Loucy (cell line): Measurements from ENCODE around the gene RNASET2.

Experiments
- H2AFZ ChIP-seq: fragments of 200-600 bp; sonication (generic); 2 replicates; pipeline ENCODE4 v1.6.0; 2016; ENCODE audit warnings: antibody characterized with exemption, mild to moderate bottlenecking, low read length, moderate library complexity
- H3F3A ChIP-seq: fragments of 200-600 bp; 2 replicates; pipeline ENCODE4 v1.6.0; 2016; ENCODE audit warnings: antibody characterized with exemption, low read depth, mild to moderate bottlenecking
- H3K27me3 ChIP-seq: fragments of 200-600 bp; sonication (generic); 2 replicates; pipeline ENCODE4 v1.6.1; 2014; ENCODE audit warnings: low read length, mild to moderate bottlenecking; ENCODE audit not compliant: insufficient read depth, poor library complexity, severe bottlenecking
- H3K36me3 ChIP-seq: fragments of 200-600 bp; sonication (generic); 2 replicates; pipeline ENCODE4 v1.6.1; 2016; ENCODE audit warnings: low read length; ENCODE audit not compliant: insufficient read depth
- H3K4me1 ChIP-seq: fragments of 200-600 bp; sonication (generic); 2 replicates; pipeline ENCODE4 v1.5.1; 2014; ENCODE audit warnings: low read length, mild to moderate bottlenecking; ENCODE audit not compliant: insufficient read depth, poor library complexity, severe bottlenecking
- H3K4me2 ChIP-seq: fragments of 200-600 bp; sonication (generic); 2 replicates; pipeline ENCODE4 v1.6.0; 2014; ENCODE audit warnings: antibody characterized with exemption, low read length, low read depth, mild to moderate bottlenecking; ENCODE audit not compliant: poor library complexity, severe bottlenecking
- H3K4me3 ChIP-seq: fragments of 200-600 bp; sonication (generic); 2 replicates; pipeline ENCODE4 v1.5.1; 2014; ENCODE audit warnings: low read length, mild to moderate bottlenecking, mixed read lengths; ENCODE audit not compliant: poor library complexity, severe bottlenecking
- H3K79me2 ChIP-seq: fragments of 200-600 bp; sonication (generic); 2 replicates; pipeline ENCODE4 v1.6.1; 2014; ENCODE audit warnings: low read length; ENCODE audit not compliant: insufficient read depth
- H3K9ac ChIP-seq: fragments of 200-600 bp; sonication (generic); 2 replicates; pipeline ENCODE4 v1.6.0; 2014; ENCODE audit warnings: mild to moderate bottlenecking, low read depth, low read length, moderate library complexity; ENCODE audit not compliant: poor library complexity, severe bottlenecking
- H3K9me2 ChIP-seq: fragments of 200-600 bp; sonication (generic); replicated peaks from 2 replicates; pipeline ENCODE4 v1.6.1; 2016; ENCODE audit warnings: low read depth, low read length, mixed read lengths
- H3K9me3 ChIP-seq: fragments of 200-600 bp; sonication (generic); 2 replicates; pipeline ENCODE4 v1.6.1; 2014; ENCODE audit warnings: mild to moderate bottlenecking, antibody characterized with exemption, low read length, low read depth; ENCODE audit not compliant: insufficient read depth
- H4K20me1 ChIP-seq: fragments of 200-600 bp; sonication (generic); 2 replicates; pipeline ENCODE4 v1.6.0; 2014; ENCODE audit warnings: antibody characterized with exemption, low read length, mild to moderate bottlenecking; ENCODE audit not compliant: insufficient read depth, poor library complexity, severe bottlenecking
- CTCF ChIP-seq: fragments of 200-600 bp; sonication (generic); conservative IDR thresholded peaks from 2 replicates; pipeline ENCODE4 v1.5.1; 2014; ENCODE audit warnings: mild to moderate bottlenecking, antibody characterized with exemption, low read length
- EZH2phosphoT487 ChIP-seq: fragments of 200-600 bp; IDR thresholded peaks from 2 replicates; pipeline ENCODE4 v1.6.1; 2018; ENCODE audit warnings: antibody characterized with exemption, mild to moderate bottlenecking, moderate library complexity, borderline replicate concordance

Gene RNASET2

DNA sequence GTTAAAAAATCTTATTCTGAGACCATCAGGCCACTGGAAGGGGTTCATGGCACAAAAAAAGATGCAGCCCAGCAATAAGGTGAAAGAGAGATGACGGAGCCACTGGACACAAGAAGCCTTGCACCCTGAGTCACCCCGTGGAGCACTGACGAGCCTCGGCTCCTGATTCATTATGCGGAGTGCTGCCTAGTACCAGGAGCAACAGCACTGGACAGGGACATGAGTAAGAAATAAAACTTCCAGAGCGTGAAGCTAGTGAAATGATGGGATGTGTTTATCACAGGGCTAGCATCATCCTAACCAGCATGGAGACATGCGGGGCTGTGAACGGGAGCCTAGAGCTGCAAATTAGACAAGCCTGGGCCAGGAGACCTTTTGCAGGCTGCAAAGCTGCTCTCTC is 53.3 kb downstream of the RNASET2 start:
- Histone ChIP-seq H3K36me3 (no peaks in the 10 kb centered on the region), H3K9me3 (no peaks in the 10 kb centered on the region)

GRCh38 chr6:166902211-166902755 is 54.1 kb downstream of the RNASET2 start:
- Histone ChIP-seq H3K9me3 (no peaks in the 10 kb centered on the region), H3K9ac (no peak overlapping the region), H3K4me3 (no peak overlapping the region), H3K79me2 (no peaks in the 10 kb centered on the region), H3F3A (no peaks in the 10 kb centered on the region), H4K20me1 (no peaks in the 10 kb centered on the region), H3K4me2 (no peak overlapping the region), H2AFZ (no peak overlapping the region), H3K27me3 (no peaks in the 10 kb centered on the region), H3K4me1 (no peaks in the 10 kb centered on the region), H3K36me3 (no peaks in the 10 kb centered on the region), H3K9me2 (no peaks in the 10 kb centered on the region)
- TF ChIP-seq CTCF (no peak), EZH2phosphoT487 (no peak)

More for the DNA sequence above, 53.3 kb downstream of the RNASET2 start:
- Histone ChIP-seq H3K9ac (no peak overlapping the region), H2AFZ (no peak overlapping the region), H3F3A (no peaks in the 10 kb centered on the region), H3K79me2 (no peaks in the 10 kb centered on the region), H4K20me1 (no peaks in the 10 kb centered on the region), H3K4me1 (no peaks in the 10 kb centered on the region), H3K4me2 (no peak overlapping the region), H3K4me3 (no peak overlapping the region), H3K27me3 (no peaks in the 10 kb centered on the region), H3K9me2 (no peaks in the 10 kb centered on the region)
- TF ChIP-seq EZH2phosphoT487, result no peak
- TF ChIP-seq CTCF, result no peak

- Histone ChIP-seq H2AFZ (no peak overlapping the region), H3K9ac (no peak overlapping the region), H3K36me3 (no peaks in the 10 kb centered on the region), H3K4me3 (no peak overlapping the region), H3K4me2 (no peak overlapping the region), H3K27me3 (no peaks in the 10 kb centered on the region), H3K4me1 (no peaks in the 10 kb centered on the region), H3K79me2 (no peaks in the 10 kb centered on the region), H3F3A (no peaks in the 10 kb centered on the region), H3K9me2 (no peaks in the 10 kb centered on the region), H3K9me3 (no peaks in the 10 kb centered on the region), H4K20me1 (no peaks in the 10 kb centered on the region)
- TF ChIP-seq EZH2phosphoT487, result no peak
- TF ChIP-seq CTCF, result no peak
Observed at GRCh38 chr6:166901626-166902025, 54.7 kb downstream of the RNASET2 start.
